Ascending aorta (tissue), 2 donors: Measurements from ENCODE around the gene LYRM4. TPM values are rescaled to one million over a fixed set of nuclear protein-coding genes. Genes with fewer than 3 reads are reported as not detected.
A peak's percentile ranks its signal among the peaks of the same experiment; 100 is the strongest.

Source experiments
- DNase-seq, 2 donors: peaks; one replicate each; pipeline ENCODE4 v3.0.0-alpha.2; 2019; ENCODE audit warnings: low spot score in 2 of 2
- H3K27ac ChIP-seq, 2 donors: fragments of 200-600 bp; sonication (generic); one replicate each; pipeline ENCODE4 v1.5.1; 2016 to 2017; ENCODE audit warnings: mild to moderate bottlenecking in 1 of 2
- H3K27me3 ChIP-seq: fragments of 200-600 bp; sonication (generic); one replicate; pipeline ENCODE4 v1.5.1; 2017
- H3K36me3 ChIP-seq, 2 donors: fragments of 200-600 bp; sonication (generic); one replicate each; pipeline ENCODE4 v1.5.1; 2016
- H3K4me1 ChIP-seq, 2 donors: fragments of 200-600 bp; sonication (generic); one replicate each; pipeline ENCODE4 v1.5.1; 2016 to 2017; ENCODE audit warnings: mild to moderate bottlenecking in 1 of 2
- H3K4me3 ChIP-seq, 2 donors: fragments of 200-600 bp; sonication (generic); one replicate each; pipeline ENCODE4 v1.5.1; 2016 to 2017; ENCODE audit warnings: mild to moderate bottlenecking in 1 of 2
- H3K9me3 ChIP-seq, 2 donors: fragments of 200-600 bp; sonication (generic); one replicate each; pipeline ENCODE4 v1.5.1; 2016
- CTCF ChIP-seq, 3 experiments: fragments of 200-600 bp in 2 of 3; fragments of 450-650 bp in 1 of 3; sonication (generic) in 2 of 3; IDR thresholded peaks; one replicate each; pipeline ENCODE4 v1.5.1; 2016 to 2019; ENCODE audit warnings: antibody characterized with exemption in 3 of 3, mild to moderate bottlenecking in 1 of 3, moderate library complexity in 1 of 3
- intact Hi-C: fragments of 100-400 bp; cut with DNase I; formaldehyde crosslinking; loops from one replicate; pipeline ENCODE4 v1.15.1; 2023
- total RNA-seq: library from RNA; depleted of rRNA; stranded (reverse); fragments of >200 nt; gene quantifications from one replicate; pipeline ENCODE4 v1.1.0, GENCODE V29; 2016

LYRM4 gene
- total RNA-seq, 1 donor from 2014 or later: 10.5 TPM

- no peaks in the 10 kb centered on the region for H3K4me1 ChIP-seq
- H3K27me3 ChIP-seq: no peaks in the 10 kb centered on the region
- DNase-seq: no peak
- H3K36me3 ChIP-seq: no peaks in the 10 kb centered on the region
- no peak for TF ChIP-seq CTCF (IDR thresholded peaks at IDR 0.05)
- no peak overlapping the region for H3K27ac ChIP-seq
- no peak overlapping the region for H3K4me3 ChIP-seq
- no peaks in the 10 kb centered on the region for H3K9me3 ChIP-seq
- intact Hi-C loops: no loop called here
These were observed 11.2 kb upstream of the LYRM4 start for GRCh38 chr6:5271926-5272325.

- intact Hi-C loops: no loop called here
- no peaks in the 10 kb centered on the region for H3K36me3 ChIP-seq
- DNase-seq: no peak
- no peaks in the 10 kb centered on the region for H3K27me3 ChIP-seq
- no peak overlapping the region for H3K4me3 ChIP-seq
- no peak for TF ChIP-seq CTCF (IDR thresholded peaks at IDR 0.05)
- H3K27ac ChIP-seq: no peak overlapping the region
- H3K9me3 ChIP-seq: no peaks in the 10 kb centered on the region
- H3K4me1 ChIP-seq: no peaks in the 10 kb centered on the region
These were observed 9.4 kb upstream of the LYRM4 start for GRCh38 chr6:5270093-5270680.

- no peak for TF ChIP-seq CTCF (IDR thresholded peaks at IDR 0.05)
- no peak overlapping the region for H3K27ac ChIP-seq
- no peaks in the 10 kb centered on the region for H3K9me3 ChIP-seq
- H3K4me3 ChIP-seq: no peak overlapping the region
- no peaks in the 10 kb centered on the region for H3K27me3 ChIP-seq
- H3K36me3 ChIP-seq: no peaks in the 10 kb centered on the region
- no peak for DNase-seq
- H3K4me1 ChIP-seq: peaks cover 0 to 6% of the 10 kb centered on the region in 2 donors
- intact Hi-C loops: loop anchor here (10.0 kb wide), 2 partner anchors 728 to 1912 kb away; no protein-coding TSS in a partner anchor
These were observed 5.7 kb upstream of the LYRM4 start for GRCh38 chr6:5266423-5266822.

GRCh38 chr6:5261545-5262109, 877 bp upstream of the LYRM4 start:
- no peak for TF ChIP-seq CTCF (IDR thresholded peaks at IDR 0.05)
- H3K4me1 ChIP-seq: peaks cover 0 to 11% of the 10 kb centered on the region in 2 donors
- H3K27ac ChIP-seq: peak overlapping the region; percentile 98
- no peaks in the 10 kb centered on the region for H3K36me3 ChIP-seq
- no peak for DNase-seq
- H3K27me3 ChIP-seq: no peaks in the 10 kb centered on the region
- intact Hi-C loops: loop anchor here (2.0 to 10.0 kb wide), 7 partner anchors 54 to 1907 kb away; partner anchors contain the start of gene PPP1R3G
- peak overlapping the region; percentile 92 to 99 for H3K4me3 ChIP-seq
- no peaks in the 10 kb centered on the region for H3K9me3 ChIP-seq

GRCh38 chr6:5260111-5260620, 584 bp downstream of the LYRM4 start:
- intact Hi-C loops: loop anchor here (2.0 to 10.0 kb wide), 7 partner anchors 53 to 1905 kb away; partner anchors contain the start of gene PPP1R3G
- peak overlapping the region; percentile 92 to 99 for H3K4me3 ChIP-seq
- no peak for DNase-seq

More at GRCh38 chr6:5260111-5260620, 584 bp downstream of the LYRM4 start:
- Histone ChIP-seq H3K9me3 (no peaks in the 10 kb centered on the region), H3K36me3 (no peaks in the 10 kb centered on the region), H3K27ac (peak overlapping the region; percentile 98), H3K27me3 (no peaks in the 10 kb centered on the region), H3K4me1 (peaks cover 0 to 11% of the 10 kb centered on the region in 2 donors)
- no peak for TF ChIP-seq CTCF (IDR thresholded peaks at IDR 0.05)
